COLO668 (cell line): Measurements from ENCODE around the gene CD2BP2.
"Not testable (repeated sequence)": the region's sequence is repeated elsewhere in the genome, so short reads cannot be mapped to it uniquely, and the experiment has no call there.

Experiments
- DNase-seq: peaks from one replicate; lab custom pipeline; 2025; ENCODE audit not compliant: unreplicated experiment; lab: John Stamatoyannopoulos, UW

The CD2BP2 gene

DNA sequence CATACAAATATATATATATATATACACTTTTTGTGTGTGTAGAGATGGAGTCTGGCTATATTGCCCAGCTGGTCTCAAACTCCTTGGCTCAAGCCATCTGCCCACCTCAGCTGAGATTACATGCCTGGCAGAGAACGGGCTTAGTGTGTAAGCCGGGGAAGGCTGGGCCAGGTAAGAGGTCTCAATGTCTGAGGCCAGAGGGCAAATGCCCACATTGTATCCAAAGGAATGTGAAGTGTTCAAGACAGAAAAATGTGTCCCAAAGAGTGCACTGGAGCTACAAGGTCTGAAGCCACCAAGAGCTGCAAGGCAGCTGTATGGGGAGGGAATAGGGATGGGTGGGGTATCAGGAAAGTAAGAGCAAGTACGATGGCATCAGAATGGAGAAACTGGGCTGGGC is 8.8 kb downstream of the CD2BP2 start:
- no peak for DNase-seq

DNA sequence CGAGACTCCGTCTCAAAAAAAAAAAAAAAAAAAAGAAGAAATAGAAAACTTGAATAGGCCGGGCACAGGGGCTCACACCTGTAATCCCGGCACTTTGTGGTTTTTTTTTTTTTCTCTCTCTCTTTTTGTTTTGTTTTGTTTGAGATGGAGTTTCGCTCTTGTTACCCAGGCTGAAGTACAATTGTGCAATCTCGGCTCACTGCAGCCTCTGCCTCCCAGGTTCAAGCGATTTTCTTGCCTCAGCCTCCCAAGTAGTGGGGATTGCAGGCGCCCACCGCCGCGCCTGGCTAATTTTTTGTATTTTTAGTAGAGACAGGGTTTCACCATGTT is 11.7 kb downstream of the CD2BP2 start:
- DNase-seq: not testable (repeated sequence)

DNA sequence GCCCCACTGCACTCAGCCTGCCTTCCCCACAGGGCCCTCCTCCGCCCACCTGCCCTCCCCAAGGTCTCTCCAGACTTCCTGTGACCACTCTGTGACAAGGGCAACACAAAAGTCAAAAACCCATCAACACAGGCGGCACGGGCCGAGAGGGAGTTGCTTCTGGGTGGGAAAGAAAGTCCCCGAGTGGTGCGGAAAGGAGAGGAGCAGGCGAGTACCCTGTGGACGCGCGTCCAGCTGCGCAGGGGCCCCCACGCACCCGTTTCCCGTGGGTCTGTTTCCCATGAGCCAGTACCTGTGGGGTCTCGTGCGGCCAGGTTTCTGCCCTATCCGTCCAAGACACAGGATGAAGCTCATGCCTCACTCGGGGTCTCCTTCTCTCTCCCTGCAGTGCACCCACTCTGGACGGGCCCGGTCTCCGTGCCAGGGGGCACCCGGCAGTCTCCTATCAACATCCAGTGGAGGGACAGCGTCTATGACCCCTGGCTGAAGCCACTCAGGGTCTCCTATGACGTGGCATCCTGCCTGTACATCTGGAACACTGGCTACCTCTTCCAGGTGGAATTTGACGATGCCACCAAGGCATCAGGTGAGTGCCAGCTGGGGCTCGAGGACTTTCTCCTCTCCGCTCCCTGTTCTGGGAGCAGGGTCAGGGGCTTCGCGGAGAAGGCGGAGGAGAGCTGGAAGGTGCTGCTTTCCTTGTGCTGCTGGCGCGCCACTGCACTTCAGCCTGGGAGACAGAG is 12.2 kb downstream of the CD2BP2 start:
- DNase-seq: no peak

DNA sequence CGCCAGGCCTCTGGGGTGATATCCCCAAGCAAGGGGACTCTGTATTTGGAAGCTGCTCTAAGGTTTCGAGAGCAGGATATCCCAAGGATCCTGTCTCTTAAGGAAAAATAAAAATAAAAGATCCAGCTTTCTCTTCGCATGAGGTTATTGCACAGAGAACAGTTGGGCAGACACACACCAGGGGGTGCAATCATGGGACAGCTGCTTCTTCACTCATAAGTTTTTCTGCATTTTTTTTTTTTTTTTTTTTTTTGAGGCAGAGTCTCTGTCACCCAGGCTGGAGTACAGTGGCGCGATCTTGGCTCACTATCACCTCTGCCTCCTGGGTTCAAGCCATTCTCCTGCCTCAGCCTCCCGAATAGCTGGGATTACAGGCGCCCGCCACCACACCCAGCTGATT is 13.1 kb downstream of the CD2BP2 start:
- not testable (repeated sequence) for DNase-seq

DNA sequence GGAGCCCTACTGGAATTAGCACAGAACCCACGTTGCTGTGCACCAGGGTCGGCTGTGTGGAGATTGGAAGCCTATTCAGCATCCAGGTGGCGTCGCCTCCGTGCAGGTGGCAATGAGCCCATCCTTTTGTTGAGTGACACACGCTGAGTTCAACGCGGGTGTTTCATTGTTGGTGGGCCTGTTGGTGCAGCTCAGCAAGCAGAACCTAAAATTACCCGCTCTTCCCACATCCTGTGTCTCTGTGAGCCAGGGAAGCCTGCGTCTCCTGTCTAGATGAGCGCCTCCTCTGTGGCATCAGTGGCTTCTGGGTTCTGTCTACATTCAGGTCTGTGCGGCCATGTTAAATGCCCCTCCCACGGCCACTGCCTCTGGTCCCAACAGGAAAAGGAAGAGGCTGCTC is 14.5 kb downstream of the CD2BP2 start:
- DNase-seq: no peak

DNA sequence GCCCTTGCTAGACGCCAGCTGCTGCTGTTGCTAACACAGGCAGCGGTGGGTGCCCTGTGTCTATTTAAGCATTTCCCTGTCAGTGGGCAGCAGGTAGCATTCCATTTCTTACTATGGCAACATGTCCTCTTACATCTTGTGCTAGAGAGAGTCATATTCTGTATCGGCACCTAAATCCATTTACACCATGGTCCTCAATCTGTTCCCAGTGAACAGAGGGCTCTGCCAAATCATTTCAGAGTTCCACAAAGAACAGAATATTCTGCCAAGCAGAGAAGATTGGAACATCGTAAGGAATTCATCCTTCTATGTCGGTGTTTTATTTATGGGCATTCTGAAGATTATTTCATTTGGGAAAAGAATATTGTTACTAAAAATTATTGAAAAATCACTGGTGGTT is 16.4 kb downstream of the CD2BP2 start:
- DNase-seq: not testable (repeated sequence)

DNA sequence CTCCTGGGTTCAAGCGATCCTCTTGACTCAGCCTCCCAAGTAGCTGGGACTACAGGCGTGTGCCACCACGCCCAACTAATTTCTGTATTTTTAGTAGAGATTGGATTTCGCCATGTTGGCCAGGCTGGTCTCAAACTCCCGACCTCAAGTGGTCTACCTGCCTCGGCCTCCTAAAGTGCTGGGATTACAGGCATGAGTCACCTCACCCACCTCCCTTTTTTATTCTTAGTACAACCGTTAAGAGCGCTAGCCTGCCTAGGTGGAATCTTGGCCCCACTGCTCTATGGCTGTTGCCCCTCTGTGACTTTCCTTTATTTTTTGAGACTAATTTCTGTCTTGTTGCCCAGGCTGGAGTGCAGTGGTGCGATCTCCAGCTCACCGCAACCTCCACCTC is 17.1 kb downstream of the CD2BP2 start:
- DNase-seq: not testable (repeated sequence)

DNA sequence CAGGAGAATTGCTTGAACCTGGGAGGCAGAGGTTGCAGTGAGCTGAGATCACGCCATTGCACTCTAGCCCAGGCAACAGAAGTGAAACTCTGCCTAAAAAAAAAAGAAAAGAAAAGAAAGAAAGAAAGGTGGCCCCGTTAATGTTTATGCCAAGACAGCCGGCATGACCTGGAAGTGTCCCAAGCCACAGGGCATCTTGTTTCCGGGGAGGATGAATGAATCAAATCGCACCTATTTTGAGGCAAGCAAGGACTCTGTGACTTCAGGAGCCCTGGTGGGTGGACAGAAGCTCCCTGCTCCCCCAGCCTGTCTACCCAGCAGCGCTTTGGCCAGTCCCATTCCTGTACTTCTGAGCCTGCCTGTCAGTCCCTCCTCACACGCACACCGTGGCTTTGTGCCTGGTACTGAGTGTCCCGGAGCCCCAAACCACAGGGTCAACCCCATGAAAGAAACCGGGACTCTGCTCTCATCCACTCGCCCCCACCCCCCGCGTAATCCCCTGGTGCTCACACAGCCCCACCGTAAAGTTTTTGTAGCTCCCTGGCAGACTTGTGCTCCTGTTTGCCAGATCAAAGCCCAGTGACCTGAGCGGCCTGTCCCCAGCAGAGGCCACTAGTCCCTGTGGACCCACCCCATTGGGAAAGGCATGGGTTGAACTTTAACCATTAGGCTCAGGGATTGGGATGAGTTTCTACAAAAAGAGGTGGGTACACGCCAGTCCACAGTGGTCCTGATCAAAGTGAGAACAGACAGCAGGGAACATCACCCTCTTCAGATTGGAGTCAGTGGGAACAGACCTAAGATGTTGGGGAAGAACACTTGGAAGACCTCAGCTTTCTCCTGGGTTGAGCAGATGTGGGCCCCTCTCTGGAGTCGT is 19.3 kb downstream of the CD2BP2 start:
- DNase-seq: no peak

DNA sequence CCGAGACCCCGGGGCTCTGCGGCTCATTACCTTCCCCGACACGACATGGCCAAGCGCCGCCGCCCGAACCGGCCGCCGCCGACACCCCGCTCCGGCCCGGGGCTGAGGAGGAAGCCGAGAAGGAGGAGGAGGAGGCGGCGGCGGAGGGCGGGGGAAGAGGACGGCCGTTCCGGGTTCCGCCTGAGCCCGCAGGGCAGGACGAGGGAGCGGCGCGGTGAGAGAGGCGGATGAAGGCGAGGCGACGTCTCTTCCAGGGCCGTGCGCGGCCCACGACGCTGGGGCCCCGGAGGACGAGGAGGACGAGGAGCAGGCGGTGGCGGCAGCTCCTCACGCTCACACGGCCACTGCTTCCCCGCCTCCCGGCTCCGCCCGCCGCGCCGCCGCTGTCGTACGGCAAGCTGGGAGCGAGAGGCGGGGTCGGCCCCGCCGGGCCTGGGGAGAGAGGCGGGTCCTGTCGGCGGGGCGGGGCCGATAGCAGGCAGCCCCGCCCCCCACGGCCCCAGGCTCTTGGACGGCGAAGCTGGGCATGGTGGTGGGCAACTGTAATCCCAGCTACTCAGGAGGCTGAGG is 20.0 kb downstream of the CD2BP2 start:
- DNase-seq: peak; percentile 85

DNA sequence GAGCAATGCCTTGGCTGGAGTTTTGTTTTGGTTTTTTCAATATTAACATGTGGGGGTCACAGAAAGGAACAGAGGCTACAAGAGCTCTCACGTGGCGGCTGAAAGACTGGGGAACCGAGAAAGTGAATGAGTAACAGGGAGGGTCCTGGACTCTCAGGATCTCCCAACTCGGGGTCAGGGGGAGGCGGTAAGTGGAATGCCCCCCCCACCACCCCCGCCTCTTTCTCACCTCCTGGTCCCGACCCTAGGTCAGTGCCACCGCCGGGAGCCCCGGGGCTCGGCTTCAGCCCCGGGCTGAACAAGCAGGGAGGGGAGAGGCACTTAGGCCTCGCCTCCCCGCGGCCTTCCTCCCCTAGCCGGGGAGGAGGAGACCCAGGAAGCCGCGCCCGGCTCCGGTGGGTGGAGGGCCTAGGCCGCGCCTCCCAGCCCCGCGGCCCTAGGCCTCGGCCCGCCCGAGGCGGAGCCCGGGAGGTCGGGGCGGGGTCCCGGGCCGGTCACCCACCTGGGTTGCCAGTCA is 20.6 kb downstream of the CD2BP2 start:
- DNase-seq: peak; percentile 88

DNA sequence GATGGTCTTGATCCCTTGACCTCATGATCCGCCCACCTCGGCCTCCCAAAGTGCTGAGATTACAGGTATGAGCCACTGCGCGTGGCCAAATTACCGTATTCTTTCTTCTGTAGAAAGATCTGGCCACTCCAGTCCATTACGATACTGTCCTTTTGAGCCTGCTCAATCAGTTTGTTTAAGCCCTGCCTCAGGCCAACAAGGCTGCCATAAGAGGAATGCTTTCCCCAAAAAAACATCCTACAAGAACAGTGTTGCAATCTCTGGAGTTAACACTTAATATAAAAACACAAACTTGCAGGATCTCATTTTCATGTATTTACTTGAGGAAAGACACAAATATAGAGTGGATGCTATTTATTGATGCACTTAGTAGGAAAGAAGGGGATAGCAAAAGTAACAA is 30.9 kb downstream of the CD2BP2 start:
- DNase-seq: not testable (repeated sequence)

DNA sequence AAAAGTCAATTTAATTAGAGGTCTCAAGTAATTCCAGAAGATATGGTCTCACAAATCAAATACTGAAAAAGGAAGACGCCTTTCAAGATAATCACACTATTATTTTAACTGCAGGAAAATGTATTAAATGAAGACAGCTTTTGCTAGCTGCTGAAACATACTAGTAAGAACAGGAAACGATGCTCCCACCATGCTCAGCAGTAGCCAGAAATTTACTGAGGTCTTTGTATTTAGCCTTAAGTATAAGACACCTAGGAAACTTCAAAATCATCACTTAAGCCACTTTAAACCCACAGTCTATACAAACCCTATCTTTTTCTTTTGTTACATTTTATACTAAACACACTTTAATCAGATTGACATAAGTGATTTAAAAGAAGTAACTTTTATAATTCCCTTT is 36.5 kb downstream of the CD2BP2 start:
- not testable (repeated sequence) for DNase-seq

DNA sequence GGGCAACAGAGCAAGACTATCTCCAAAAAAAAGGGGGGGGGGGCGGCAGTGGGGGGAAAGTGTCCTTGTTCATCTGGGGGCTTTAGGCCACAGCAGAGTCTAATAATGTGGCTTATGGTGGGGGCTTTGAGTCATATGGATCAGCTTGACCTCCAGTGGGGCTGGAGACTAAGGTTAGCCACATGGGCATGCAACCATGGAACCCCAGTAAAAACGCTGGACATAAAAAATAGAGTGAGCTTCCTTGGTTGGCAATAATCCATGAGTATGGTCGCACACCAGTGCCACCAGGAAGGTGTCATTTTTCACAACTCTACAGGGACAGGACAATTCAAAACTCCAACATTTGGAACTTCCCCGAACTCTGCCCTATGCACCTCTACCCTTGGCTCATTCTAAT is 44.2 kb downstream of the CD2BP2 start:
- DNase-seq: not testable (repeated sequence)

DNA sequence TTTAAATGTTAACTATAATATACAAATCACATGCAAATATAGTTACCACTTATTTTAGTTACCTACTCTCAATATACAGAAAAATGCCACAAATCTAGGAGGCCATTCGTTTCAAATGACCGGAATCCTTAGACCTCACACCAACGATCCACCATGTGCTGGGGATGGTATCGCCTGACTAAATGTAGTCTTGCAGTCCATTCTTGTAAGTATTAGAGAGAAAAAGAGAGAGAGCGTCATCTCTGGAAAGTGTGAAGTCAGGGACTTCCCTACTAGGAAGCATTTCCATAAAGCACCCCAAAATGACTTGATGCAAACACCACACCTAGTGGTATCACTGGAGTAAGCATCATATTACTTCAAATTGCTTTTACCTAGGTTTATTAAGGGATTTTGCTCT is 45.9 kb downstream of the CD2BP2 start:
- not testable (repeated sequence) for DNase-seq
